ENCODE results near the gene RPL41. TPM values are rescaled to one million over a fixed set of nuclear protein-coding genes. Genes with fewer than 3 reads are reported as not detected.

RPL41 gene
- polyA plus RNA-seq, 3 donors, result 2,986 to 5,048 (median 3,308) TPM

- Histone ChIP-seq H3K27me3 (ENCODE audit: control insufficient read depth in 2 of 2, insufficient read depth in 2 of 2, low read length in 2 of 2) (peaks cover 6 to 36% of the 10 kb centered on the region in 2 donors), H2AFZ (ENCODE audit: insufficient read depth, low read depth, low read length, poor library complexity, severe bottlenecking) (peak within 1 kb of the TSS; percentile 84), H3K36me3 (replicated peaks in 1 of 2; ENCODE audit: control insufficient read depth in 1 of 2, insufficient read depth in 2 of 2, low read length in 2 of 2) (no peaks in the 10 kb centered on the region), H3K27ac (ENCODE audit: low read depth in 1 of 2, low read length in 2 of 2) (no peak within 1 kb of the TSS), H3K4me3 (replicated peaks in 1 of 3; ENCODE audit: low read depth in 2 of 3, low read length in 3 of 3) (peak within 1 kb of the TSS; percentile 24 to 79 (median 47)), H3K4me2 (replicated peaks; ENCODE audit: extremely low read depth, low read length, poor library complexity, severe bottlenecking) (peak within 1 kb of the TSS; percentile 76), H4K20me1 (ENCODE audit: insufficient read depth, low read length) (no peaks in the 10 kb centered on the region), H3K79me2 (ENCODE audit: insufficient read depth, low read length) (no peaks in the 10 kb centered on the region), H3K4me1 (ENCODE audit: control insufficient read depth in 1 of 2, insufficient read depth in 2 of 2, low read length in 2 of 2) (peaks cover 20 to 21% of the 10 kb centered on the region in 2 donors), H3K9ac (ENCODE audit: insufficient read depth, low read length, poor library complexity, severe bottlenecking) (peak within 1 kb of the TSS; percentile 9), H3K9me3 (replicated peaks in 1 of 2; ENCODE audit: control insufficient read depth in 1 of 2, insufficient read depth in 1 of 2, low read length in 2 of 2) (no peaks in the 10 kb centered on the region)
- Mint-ChIP-seq H3K4me1 (peaks cover 19% of the 10 kb centered on the region), H3K9me3 (peaks cover 0 to 5% (median 0%) of the 10 kb centered on the region in 7 donors), H3K27ac (peak within 1 kb of the TSS in 3 of 7 donors; percentile 13 to 63 (median 37)), H3K36me3 (peaks cover 3 to 5% of the 10 kb centered on the region in 2 donors), H3K27me3 (ENCODE audit: low read depth in 3 of 3) (peaks cover 29 to 57% (median 44%) of the 10 kb centered on the region in 3 donors), H3K4me3 (peak within 1 kb of the TSS; percentile 84 to 93)
- intact Hi-C loops (cut with micrococcal nuclease), result no loop called here
- DNase-seq, result peak; percentile 66 to 80 (median 80)
- WGBS (ENCODE audit: insufficient coverage), result 1% methylated on average over 50 of the region's 59 CpGs
- no peak for TF ChIP-seq CTCF (IDR thresholded peaks at IDR 0.05)
These were observed 36.5 kb upstream of the RPL41 start, which contains the start of gene ERBB3 for GRCh38 chr12:56079723-56080555. ERBB3 (plus strand) TSS chr12:56080165; CDS start chr12:56080301, 136 bp downstream.

GRCh38 chr12:56080556-56081138 is 35.8 kb upstream of the RPL41 start:
- H3K9ac ChIP-seq (ENCODE audit: insufficient read depth, low read length, poor library complexity, severe bottlenecking), result peak overlapping the region; percentile 9
- WGBS (ENCODE audit: insufficient coverage), result 34% methylated on average over 12 of the region's 20 CpGs
- H3K27me3 ChIP-seq (ENCODE audit: control insufficient read depth in 2 of 2, insufficient read depth in 2 of 2, low read length in 2 of 2), result peaks cover 6 to 36% of the 10 kb centered on the region in 2 donors
- H3K4me1 Mint-ChIP-seq, result peaks cover 19% of the 10 kb centered on the region
- peaks cover 3 to 5% of the 10 kb centered on the region in 2 donors for H3K36me3 Mint-ChIP-seq
- peak overlapping the region; percentile 84 for H2AFZ ChIP-seq (ENCODE audit: insufficient read depth, low read depth, low read length, poor library complexity, severe bottlenecking)
- intact Hi-C loops (cut with micrococcal nuclease), result no loop called here
- peak overlapping the region; percentile 84 to 93 for H3K4me3 Mint-ChIP-seq
- no peaks in the 10 kb centered on the region for H3K9me3 ChIP-seq (replicated peaks in 1 of 2; ENCODE audit: control insufficient read depth in 1 of 2, insufficient read depth in 1 of 2, low read length in 2 of 2)
- H3K27ac ChIP-seq (ENCODE audit: low read depth in 1 of 2, low read length in 2 of 2), result no peak overlapping the region
- peaks cover 20 to 21% of the 10 kb centered on the region in 2 donors for H3K4me1 ChIP-seq (ENCODE audit: control insufficient read depth in 1 of 2, insufficient read depth in 2 of 2, low read length in 2 of 2)
- DNase-seq, result no peak
- H3K79me2 ChIP-seq (ENCODE audit: insufficient read depth, low read length), result no peaks in the 10 kb centered on the region
- H4K20me1 ChIP-seq (ENCODE audit: insufficient read depth, low read length), result no peaks in the 10 kb centered on the region
- H3K27ac Mint-ChIP-seq, result no peak overlapping the region
- no peak for TF ChIP-seq CTCF (IDR thresholded peaks at IDR 0.05)
- H3K4me2 ChIP-seq (replicated peaks; ENCODE audit: extremely low read depth, low read length, poor library complexity, severe bottlenecking), result peak overlapping the region; percentile 76
- peaks cover 29 to 57% (median 44%) of the 10 kb centered on the region in 3 donors for H3K27me3 Mint-ChIP-seq (ENCODE audit: low read depth in 3 of 3)
- peaks cover 0 to 5% (median 0%) of the 10 kb centered on the region in 7 donors for H3K9me3 Mint-ChIP-seq
- H3K4me3 ChIP-seq (replicated peaks in 1 of 3; ENCODE audit: low read depth in 2 of 3, low read length in 3 of 3), result peak overlapping the region in 1 of 3 experiments; percentile 79
- no peaks in the 10 kb centered on the region for H3K36me3 ChIP-seq (replicated peaks in 1 of 2; ENCODE audit: control insufficient read depth in 1 of 2, insufficient read depth in 2 of 2, low read length in 2 of 2)

All from CD14-positive monocyte (primary cell).